ENCODE data around the gene CNPY1. TPM values are rescaled to one million over a fixed set of nuclear protein-coding genes. Genes with fewer than 3 reads are reported as not detected.

CNPY1 gene
- total and polyA plus RNA-seq, 2 donors (not counting 1 experiment from before 2014, with no cell fraction given) = not detected

DNA sequence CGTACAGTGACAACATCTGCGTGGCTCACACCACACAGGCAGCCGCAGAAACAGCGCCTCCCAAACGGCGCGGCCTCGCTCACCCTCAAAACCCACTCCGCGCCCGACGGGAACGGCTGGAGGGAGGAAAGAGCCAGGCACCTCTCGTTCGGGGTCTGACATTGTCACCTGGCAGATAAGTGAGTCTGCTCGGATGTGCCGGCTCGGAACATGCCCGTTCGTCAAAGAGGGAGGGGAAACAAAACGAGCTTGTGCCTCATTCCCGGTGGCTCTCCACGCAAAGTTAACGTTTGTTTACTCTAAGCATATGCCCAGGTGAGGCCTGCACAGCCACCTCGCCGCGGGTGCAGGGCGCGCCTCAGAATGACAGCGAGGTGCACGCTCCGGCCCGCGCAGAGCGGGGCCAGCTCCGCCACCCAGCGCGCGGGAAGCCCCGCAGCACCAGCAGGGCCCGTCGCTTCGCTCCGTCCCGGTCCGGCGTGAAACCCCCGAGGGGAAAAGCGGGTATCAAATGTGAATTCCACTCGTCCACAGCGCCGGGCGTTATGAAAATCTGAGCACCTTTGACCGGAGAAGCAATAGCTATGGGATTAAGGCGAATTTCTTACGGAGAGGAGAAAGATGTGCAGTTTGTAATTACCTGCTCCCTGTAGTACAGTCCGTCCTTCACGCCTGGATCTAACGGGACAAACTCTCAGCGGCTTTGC, 13.1 kb downstream of the CNPY1 start:
- Histone ChIP-seq H3K4me1 (ENCODE audit: control insufficient read depth, extremely low read depth, insufficient read depth, low read length) (no peaks in the 10 kb centered on the region), H3K9me3 (ENCODE audit: control insufficient read depth, insufficient read depth, low read depth, low read length) (no peaks in the 10 kb centered on the region), H3K4me2 (ENCODE audit: extremely low read depth, insufficient read depth, low read length) (peak overlapping the region; percentile 59), H3K79me2 (ENCODE audit: control insufficient read depth, insufficient read depth, low read length) (no peaks in the 10 kb centered on the region), H2AFZ (ENCODE audit: low read length) (no peak overlapping the region), H4K20me1 (ENCODE audit: control insufficient read depth, extremely low read depth, insufficient read depth, low read length) (no peaks in the 10 kb centered on the region), H3K9ac (ENCODE audit: insufficient read depth, low read length) (no peak overlapping the region), H3K4me3 (replicated peaks in 1 of 4; ENCODE audit: control extremely low read depth in 1 of 4, insufficient read depth in 1 of 4, low read depth in 3 of 4, low read length in 4 of 4) (peak overlapping the region in 1 of 4 experiments; percentile 14), H3K27ac (ENCODE audit: insufficient read depth, low read length) (no peak overlapping the region), H3K27me3 (ENCODE audit: control insufficient read depth, insufficient read depth, low read length) (peaks cover 25% of the 10 kb centered on the region), H3K36me3 (ENCODE audit: control insufficient read depth, insufficient read depth, low read length) (no peaks in the 10 kb centered on the region)
- TF ChIP-seq, protein P1, sequence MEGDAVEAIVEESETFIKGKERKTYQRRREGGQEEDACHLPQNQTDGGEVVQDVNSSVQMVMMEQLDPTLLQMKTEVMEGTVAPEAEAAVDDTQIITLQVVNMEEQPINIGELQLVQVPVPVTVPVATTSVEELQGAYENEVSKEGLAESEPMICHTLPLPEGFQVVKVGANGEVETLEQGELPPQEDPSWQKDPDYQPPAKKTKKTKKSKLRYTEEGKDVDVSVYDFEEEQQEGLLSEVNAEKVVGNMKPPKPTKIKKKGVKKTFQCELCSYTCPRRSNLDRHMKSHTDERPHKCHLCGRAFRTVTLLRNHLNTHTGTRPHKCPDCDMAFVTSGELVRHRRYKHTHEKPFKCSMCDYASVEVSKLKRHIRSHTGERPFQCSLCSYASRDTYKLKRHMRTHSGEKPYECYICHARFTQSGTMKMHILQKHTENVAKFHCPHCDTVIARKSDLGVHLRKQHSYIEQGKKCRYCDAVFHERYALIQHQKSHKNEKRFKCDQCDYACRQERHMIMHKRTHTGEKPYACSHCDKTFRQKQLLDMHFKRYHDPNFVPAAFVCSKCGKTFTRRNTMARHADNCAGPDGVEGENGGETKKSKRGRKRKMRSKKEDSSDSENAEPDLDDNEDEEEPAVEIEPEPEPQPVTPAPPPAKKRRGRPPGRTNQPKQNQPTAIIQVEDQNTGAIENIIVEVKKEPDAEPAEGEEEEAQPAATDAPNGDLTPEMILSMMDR (conservative IDR thresholded peaks at IDR 0.05 in 1 of 2, IDR thresholded peaks at IDR 0.05 in 1 of 2; ENCODE audit: low read depth in 1 of 2, low read length in 2 of 2) = no peak
- peak; percentile 96 for TF ChIP-seq EZH2 (IDR thresholded peaks at IDR 0.05; ENCODE audit: low read length, missing control alignments)
- DNase-seq (ENCODE audit: low read depth in 2 of 2) = no peak

DNA sequence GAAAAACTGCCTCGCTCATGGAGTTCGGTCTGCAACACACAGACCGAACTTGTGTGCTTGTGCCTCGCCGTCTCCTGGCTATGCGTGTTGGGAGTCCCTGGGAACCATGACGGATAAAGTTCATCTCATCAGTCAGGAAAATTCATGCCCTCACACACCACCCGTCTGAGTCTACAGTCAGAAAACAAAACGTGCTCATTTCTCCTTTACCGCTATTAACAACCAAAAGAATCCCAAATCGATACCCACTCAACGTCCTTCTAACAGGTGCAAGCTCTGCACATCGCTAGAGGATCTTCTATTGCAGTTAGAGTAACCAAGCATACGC, 13.6 kb downstream of the CNPY1 start:
- H3K4me1 ChIP-seq (ENCODE audit: control insufficient read depth, extremely low read depth, insufficient read depth, low read length) = no peaks in the 10 kb centered on the region
- TF ChIP-seq, protein P1 (conservative IDR thresholded peaks at IDR 0.05 in 1 of 2, IDR thresholded peaks at IDR 0.05 in 1 of 2; ENCODE audit: low read depth in 1 of 2, low read length in 2 of 2) = no peak
- TF ChIP-seq EZH2 (IDR thresholded peaks at IDR 0.05; ENCODE audit: low read length, missing control alignments) = no peak
- peaks cover 25% of the 10 kb centered on the region for H3K27me3 ChIP-seq (ENCODE audit: control insufficient read depth, insufficient read depth, low read length)
- no peaks in the 10 kb centered on the region for H3K79me2 ChIP-seq (ENCODE audit: control insufficient read depth, insufficient read depth, low read length)
- H2AFZ ChIP-seq (ENCODE audit: low read length) = no peak overlapping the region
- H3K36me3 ChIP-seq (ENCODE audit: control insufficient read depth, insufficient read depth, low read length) = no peaks in the 10 kb centered on the region
- H3K9ac ChIP-seq (ENCODE audit: insufficient read depth, low read length) = no peak overlapping the region
- no peaks in the 10 kb centered on the region for H3K9me3 ChIP-seq (ENCODE audit: control insufficient read depth, insufficient read depth, low read depth, low read length)
- DNase-seq (ENCODE audit: low read depth in 2 of 2) = no peak
- H3K4me3 ChIP-seq (replicated peaks in 1 of 4; ENCODE audit: control extremely low read depth in 1 of 4, insufficient read depth in 1 of 4, low read depth in 3 of 4, low read length in 4 of 4) = no peak overlapping the region
- H3K4me2 ChIP-seq (ENCODE audit: extremely low read depth, insufficient read depth, low read length) = no peak overlapping the region
- no peak overlapping the region for H3K27ac ChIP-seq (ENCODE audit: insufficient read depth, low read length)
- H4K20me1 ChIP-seq (ENCODE audit: control insufficient read depth, extremely low read depth, insufficient read depth, low read length) = no peaks in the 10 kb centered on the region

DNA sequence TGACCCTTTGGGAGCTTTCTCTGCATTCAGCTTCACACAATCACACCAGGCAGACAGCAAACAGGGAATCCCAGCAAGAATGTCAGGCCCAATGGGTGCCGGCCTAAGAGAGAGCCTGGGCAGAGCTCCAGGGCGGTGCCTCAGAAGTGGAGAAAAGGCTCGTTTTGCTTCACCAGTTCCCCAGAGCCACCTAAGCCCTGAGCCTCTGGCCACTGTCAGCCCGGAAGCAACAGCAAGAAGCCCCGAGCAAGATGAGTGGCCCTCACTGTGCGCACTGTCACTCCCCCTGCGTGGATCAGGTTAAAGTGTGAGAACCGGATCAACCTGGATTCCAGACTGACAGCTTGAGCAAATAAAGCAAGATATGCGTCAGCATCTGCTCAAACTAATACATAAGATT, 14.7 kb downstream of the CNPY1 start:
- TF ChIP-seq EZH2 (IDR thresholded peaks at IDR 0.05; ENCODE audit: low read length, missing control alignments) = no peak
- TF ChIP-seq, protein P1 (conservative IDR thresholded peaks at IDR 0.05 in 1 of 2, IDR thresholded peaks at IDR 0.05 in 1 of 2; ENCODE audit: low read depth in 1 of 2, low read length in 2 of 2) = no peak
- Histone ChIP-seq H3K27ac (ENCODE audit: insufficient read depth, low read length) (no peak overlapping the region), H3K27me3 (ENCODE audit: control insufficient read depth, insufficient read depth, low read length) (peaks cover 25% of the 10 kb centered on the region), H2AFZ (ENCODE audit: low read length) (no peak overlapping the region), H3K4me3 (replicated peaks in 1 of 4; ENCODE audit: control extremely low read depth in 1 of 4, insufficient read depth in 1 of 4, low read depth in 3 of 4, low read length in 4 of 4) (no peak overlapping the region), H3K9me3 (ENCODE audit: control insufficient read depth, insufficient read depth, low read depth, low read length) (no peaks in the 10 kb centered on the region), H3K36me3 (ENCODE audit: control insufficient read depth, insufficient read depth, low read length) (no peaks in the 10 kb centered on the region), H4K20me1 (ENCODE audit: control insufficient read depth, extremely low read depth, insufficient read depth, low read length) (no peaks in the 10 kb centered on the region), H3K9ac (ENCODE audit: insufficient read depth, low read length) (no peak overlapping the region), H3K4me1 (ENCODE audit: control insufficient read depth, extremely low read depth, insufficient read depth, low read length) (no peaks in the 10 kb centered on the region), H3K4me2 (ENCODE audit: extremely low read depth, insufficient read depth, low read length) (no peak overlapping the region), H3K79me2 (ENCODE audit: control insufficient read depth, insufficient read depth, low read length) (no peaks in the 10 kb centered on the region)
- DNase-seq (ENCODE audit: low read depth in 2 of 2) = no peak

Measured in fibroblast of lung (primary cell).